Measurements from ENCODE around the gene CDCP2.

CDCP2 gene

GRCh38 chr1:54120698-54121481 is 31.9 kb downstream of the CDCP2 start:
- peak overlapping the region in 1 of 2 donors; percentile 18 for H3K4me3 ChIP-seq (ENCODE audit: low read depth in 1 of 2, low read length in 2 of 2)
- no peak overlapping the region for H3K27ac ChIP-seq (ENCODE audit: low read depth, low read length)
- peaks cover 5% of the 10 kb centered on the region for H3K4me1 ChIP-seq (ENCODE audit: insufficient read depth, low read length)
- H3K27me3 ChIP-seq (ENCODE audit: control insufficient read depth in 1 of 2, insufficient read depth in 2 of 2, low read length in 2 of 2), result no peaks in the 10 kb centered on the region
- no peaks in the 10 kb centered on the region for H3K9me3 ChIP-seq (ENCODE audit: low read length)
- H3K9ac ChIP-seq (ENCODE audit: low read length), result no peak overlapping the region
- no peaks in the 10 kb centered on the region for H3K36me3 ChIP-seq (ENCODE audit: insufficient read depth, low read length)

- Histone ChIP-seq H3K4me1 (ENCODE audit: insufficient read depth, low read length) (peaks cover 5% of the 10 kb centered on the region), H3K4me3 (ENCODE audit: low read depth in 1 of 2, low read length in 2 of 2) (no peak overlapping the region), H3K9me3 (ENCODE audit: low read length) (no peaks in the 10 kb centered on the region), H3K9ac (ENCODE audit: low read length) (no peak overlapping the region), H3K27ac (ENCODE audit: low read depth, low read length) (no peak overlapping the region), H3K36me3 (ENCODE audit: insufficient read depth, low read length) (no peaks in the 10 kb centered on the region), H3K27me3 (ENCODE audit: control insufficient read depth in 1 of 2, insufficient read depth in 2 of 2, low read length in 2 of 2) (no peaks in the 10 kb centered on the region)
Observed at GRCh38 chr1:54120018-54120697, 32.6 kb downstream of the CDCP2 start.

- Histone ChIP-seq H3K36me3 (ENCODE audit: insufficient read depth, low read length) (no peaks in the 10 kb centered on the region), H3K9ac (ENCODE audit: low read length) (no peak overlapping the region), H3K9me3 (ENCODE audit: low read length) (no peaks in the 10 kb centered on the region), H3K4me1 (ENCODE audit: insufficient read depth, low read length) (peaks cover 5% of the 10 kb centered on the region), H3K4me3 (ENCODE audit: low read depth in 1 of 2, low read length in 2 of 2) (no peak overlapping the region), H3K27ac (ENCODE audit: low read depth, low read length) (no peak overlapping the region), H3K27me3 (ENCODE audit: control insufficient read depth in 1 of 2, insufficient read depth in 2 of 2, low read length in 2 of 2) (no peaks in the 10 kb centered on the region)
Observed at GRCh38 chr1:54118704-54119103, 34.1 kb downstream of the CDCP2 start.

GRCh38 chr1:54117815-54118563 is 34.8 kb downstream of the CDCP2 start:
- Histone ChIP-seq H3K27ac (ENCODE audit: low read depth, low read length) (no peak overlapping the region), H3K4me1 (ENCODE audit: insufficient read depth, low read length) (peaks cover 5% of the 10 kb centered on the region), H3K27me3 (ENCODE audit: control insufficient read depth in 1 of 2, insufficient read depth in 2 of 2, low read length in 2 of 2) (no peaks in the 10 kb centered on the region), H3K4me3 (ENCODE audit: low read depth in 1 of 2, low read length in 2 of 2) (no peak overlapping the region), H3K36me3 (ENCODE audit: insufficient read depth, low read length) (no peaks in the 10 kb centered on the region), H3K9ac (ENCODE audit: low read length) (no peak overlapping the region), H3K9me3 (ENCODE audit: low read length) (no peaks in the 10 kb centered on the region)

- no peaks in the 10 kb centered on the region for H3K36me3 ChIP-seq (ENCODE audit: insufficient read depth, low read length)
- no peak overlapping the region for H3K9ac ChIP-seq (ENCODE audit: low read length)
- no peak overlapping the region for H3K27ac ChIP-seq (ENCODE audit: low read depth, low read length)
- no peaks in the 10 kb centered on the region for H3K27me3 ChIP-seq (ENCODE audit: control insufficient read depth in 1 of 2, insufficient read depth in 2 of 2, low read length in 2 of 2)
- no peaks in the 10 kb centered on the region for H3K9me3 ChIP-seq (ENCODE audit: low read length)
- no peaks in the 10 kb centered on the region for H3K4me1 ChIP-seq (ENCODE audit: insufficient read depth, low read length)
- H3K4me3 ChIP-seq (ENCODE audit: low read depth in 1 of 2, low read length in 2 of 2), result no peak overlapping the region
Observed at GRCh38 chr1:54115520-54115919, 37.3 kb downstream of the CDCP2 start.

- no peaks in the 10 kb centered on the region for H3K4me1 ChIP-seq (ENCODE audit: insufficient read depth, low read length)
- H3K4me3 ChIP-seq (ENCODE audit: low read depth in 1 of 2, low read length in 2 of 2), result no peak overlapping the region
- H3K36me3 ChIP-seq (ENCODE audit: insufficient read depth, low read length), result no peaks in the 10 kb centered on the region
- H3K27ac ChIP-seq (ENCODE audit: low read depth, low read length), result no peak overlapping the region
- no peaks in the 10 kb centered on the region for H3K9me3 ChIP-seq (ENCODE audit: low read length)
- no peak overlapping the region for H3K9ac ChIP-seq (ENCODE audit: low read length)
- no peaks in the 10 kb centered on the region for H3K27me3 ChIP-seq (ENCODE audit: control insufficient read depth in 1 of 2, insufficient read depth in 2 of 2, low read length in 2 of 2)
Observed at GRCh38 chr1:54114955-54115354, 37.8 kb downstream of the CDCP2 start.

GRCh38 chr1:54114001-54114400 is 38.8 kb downstream of the CDCP2 start:
- no peaks in the 10 kb centered on the region for H3K4me1 ChIP-seq (ENCODE audit: insufficient read depth, low read length)
- no peaks in the 10 kb centered on the region for H3K36me3 ChIP-seq (ENCODE audit: insufficient read depth, low read length)
- H3K9ac ChIP-seq (ENCODE audit: low read length), result no peak overlapping the region
- H3K9me3 ChIP-seq (ENCODE audit: low read length), result no peaks in the 10 kb centered on the region
- H3K4me3 ChIP-seq (ENCODE audit: low read depth in 1 of 2, low read length in 2 of 2), result no peak overlapping the region
- H3K27me3 ChIP-seq (ENCODE audit: control insufficient read depth in 1 of 2, insufficient read depth in 2 of 2, low read length in 2 of 2), result no peaks in the 10 kb centered on the region
- H3K27ac ChIP-seq (ENCODE audit: low read depth, low read length), result no peak overlapping the region

GRCh38 chr1:54112705-54113368 is 40.0 kb downstream of the CDCP2 start:
- no peak overlapping the region for H3K4me3 ChIP-seq (ENCODE audit: low read depth in 1 of 2, low read length in 2 of 2)
- no peak overlapping the region for H3K27ac ChIP-seq (ENCODE audit: low read depth, low read length)
- no peak overlapping the region for H3K9ac ChIP-seq (ENCODE audit: low read length)
- H3K4me1 ChIP-seq (ENCODE audit: insufficient read depth, low read length), result no peaks in the 10 kb centered on the region
- H3K36me3 ChIP-seq (ENCODE audit: insufficient read depth, low read length), result no peaks in the 10 kb centered on the region
- no peaks in the 10 kb centered on the region for H3K9me3 ChIP-seq (ENCODE audit: low read length)
- no peaks in the 10 kb centered on the region for H3K27me3 ChIP-seq (ENCODE audit: control insufficient read depth in 1 of 2, insufficient read depth in 2 of 2, low read length in 2 of 2)

GRCh38 chr1:54112027-54112426 is 40.8 kb downstream of the CDCP2 start:
- Histone ChIP-seq H3K9ac (ENCODE audit: low read length) (no peak overlapping the region), H3K9me3 (ENCODE audit: low read length) (no peaks in the 10 kb centered on the region), H3K4me1 (ENCODE audit: insufficient read depth, low read length) (no peaks in the 10 kb centered on the region), H3K36me3 (ENCODE audit: insufficient read depth, low read length) (no peaks in the 10 kb centered on the region), H3K27me3 (ENCODE audit: control insufficient read depth in 1 of 2, insufficient read depth in 2 of 2, low read length in 2 of 2) (no peaks in the 10 kb centered on the region), H3K4me3 (ENCODE audit: low read depth in 1 of 2, low read length in 2 of 2) (no peak overlapping the region), H3K27ac (ENCODE audit: low read depth, low read length) (no peak overlapping the region)

GRCh38 chr1:54111624-54112023 is 41.2 kb downstream of the CDCP2 start:
- no peaks in the 10 kb centered on the region for H3K4me1 ChIP-seq (ENCODE audit: insufficient read depth, low read length)
- H3K27me3 ChIP-seq (ENCODE audit: control insufficient read depth in 1 of 2, insufficient read depth in 2 of 2, low read length in 2 of 2), result no peaks in the 10 kb centered on the region
- no peaks in the 10 kb centered on the region for H3K36me3 ChIP-seq (ENCODE audit: insufficient read depth, low read length)
- no peak overlapping the region for H3K9ac ChIP-seq (ENCODE audit: low read length)
- H3K9me3 ChIP-seq (ENCODE audit: low read length), result no peaks in the 10 kb centered on the region
- H3K27ac ChIP-seq (ENCODE audit: low read depth, low read length), result no peak overlapping the region
- H3K4me3 ChIP-seq (ENCODE audit: low read depth in 1 of 2, low read length in 2 of 2), result no peak overlapping the region

- Histone ChIP-seq H3K4me3 (ENCODE audit: low read depth in 1 of 2, low read length in 2 of 2) (no peak overlapping the region), H3K36me3 (ENCODE audit: insufficient read depth, low read length) (no peaks in the 10 kb centered on the region), H3K4me1 (ENCODE audit: insufficient read depth, low read length) (no peaks in the 10 kb centered on the region), H3K9me3 (ENCODE audit: low read length) (no peaks in the 10 kb centered on the region), H3K27me3 (ENCODE audit: control insufficient read depth in 1 of 2, insufficient read depth in 2 of 2, low read length in 2 of 2) (no peaks in the 10 kb centered on the region), H3K27ac (ENCODE audit: low read depth, low read length) (no peak overlapping the region), H3K9ac (ENCODE audit: low read length) (no peak overlapping the region)
Observed at GRCh38 chr1:54110996-54111395, 41.8 kb downstream of the CDCP2 start.

All from muscle layer of colon (tissue), 2 donors.